Colonic mucosa (tissue), 4 donors: ENCODE data around the gene ZMIZ1. TPM values are rescaled to one million over a fixed set of nuclear protein-coding genes. Genes with fewer than 3 reads are reported as not detected.

Experiments
- DNase-seq: peaks from one replicate; pipeline ENCODE4 v3.0.0-alpha.2; 2020
- H3K27ac ChIP-seq: fragments of 200-600 bp; one replicate; pipeline ENCODE4 v1.8.0; 2021
- H3K27me3 ChIP-seq: fragments of 200-600 bp; one replicate; pipeline ENCODE4 v1.8.0; 2021
- H3K36me3 ChIP-seq: fragments of 200-600 bp; one replicate; pipeline ENCODE4 v1.8.0; 2021
- H3K4me1 ChIP-seq: fragments of 200-600 bp; one replicate; pipeline ENCODE4 v1.8.0; 2021; ENCODE audit warnings: mild to moderate bottlenecking
- H3K4me3 ChIP-seq: fragments of 200-600 bp; one replicate; pipeline ENCODE4 v1.8.0; 2021
- H3K9ac ChIP-seq, 2 donors: one replicate each; pipeline ENCODE4 v1.7.0; 2013; ENCODE audit warnings: control low read depth in 2 of 2, low read depth in 2 of 2, low read length in 2 of 2
- H3K9me3 ChIP-seq: fragments of 200-600 bp; one replicate; pipeline ENCODE4 v1.8.0; 2021
- CTCF ChIP-seq: fragments of 200-600 bp; IDR thresholded peaks from one replicate; pipeline ENCODE4 v1.8.0; 2022; ENCODE audit warnings: antibody characterized with exemption, mild to moderate bottlenecking
- intact Hi-C: fragments of 100-400 bp; cut with DNase I; formaldehyde crosslinking; loops from one replicate; pipeline ENCODE4 v1.14.1; 2022
- total RNA-seq, 2 donors: library from RNA; stranded (reverse); fragmentation: NEBNext Ultra II Directional in 1 of 2; extraction: Animal tissue kit (Norgen Biotek cat#: 25700) in 1 of 2; gene quantifications; one replicate each; pipeline ENCODE4 v1.2.1, GENCODE V29; 2021
- donor health status: healthy.
- donor health status: DM: no; HTN: no; CAD: no.
- donor health status: DM: no; HTN: no; CAD: no.

Gene ZMIZ1
- total RNA-seq, 2 donors from 2014 or later: 51.0 to 54.0 TPM

GRCh38 chr10:79182781-79183467 is 114.2 kb downstream of the ZMIZ1 start:
- intact Hi-C loops: no loop called here
- Histone ChIP-seq H3K36me3 (no peaks in the 10 kb centered on the region), H3K9ac (peak overlapping the region in 1 of 2 donors; percentile 46), H3K4me3 (no peak overlapping the region), H3K27me3 (no peaks in the 10 kb centered on the region), H3K4me1 (peaks cover 14% of the 10 kb centered on the region), H3K9me3 (no peaks in the 10 kb centered on the region), H3K27ac (no peak overlapping the region)
- TF ChIP-seq CTCF: no peak
- no peak for DNase-seq

- intact Hi-C loops: no loop called here
- DNase-seq: no peak
Observed at GRCh38 chr10:79183468-79183865, 114.7 kb downstream of the ZMIZ1 start.

GRCh38 chr10:79184145-79184625 is 115.4 kb downstream of the ZMIZ1 start:
- intact Hi-C loops: no loop called here
- H3K27ac ChIP-seq: peak overlapping the region; percentile 6
- no peak for TF ChIP-seq CTCF
- H3K27me3 ChIP-seq: no peaks in the 10 kb centered on the region
- no peaks in the 10 kb centered on the region for H3K9me3 ChIP-seq
- H3K4me3 ChIP-seq: no peak overlapping the region
- peaks cover 14% of the 10 kb centered on the region for H3K4me1 ChIP-seq
- no peaks in the 10 kb centered on the region for H3K36me3 ChIP-seq
- DNase-seq: peak; percentile 59
- H3K9ac ChIP-seq: peak overlapping the region in 1 of 2 donors; percentile 58

More at GRCh38 chr10:79183468-79183865, 114.7 kb downstream of the ZMIZ1 start:
- Histone ChIP-seq H3K36me3 (no peaks in the 10 kb centered on the region), H3K27me3 (no peaks in the 10 kb centered on the region), H3K4me1 (peaks cover 14% of the 10 kb centered on the region), H3K4me3 (no peak overlapping the region), H3K9me3 (no peaks in the 10 kb centered on the region), H3K27ac (peak overlapping the region; percentile 6), H3K9ac (no peak overlapping the region)
- no peak for TF ChIP-seq CTCF

GRCh38 chr10:79184657-79185056 is 115.9 kb downstream of the ZMIZ1 start:
- Histone ChIP-seq H3K4me3 (no peak overlapping the region), H3K9ac (peak overlapping the region in 1 of 2 donors; percentile 58), H3K4me1 (peaks cover 14% of the 10 kb centered on the region), H3K9me3 (no peaks in the 10 kb centered on the region), H3K27ac (peak overlapping the region; percentile 6), H3K36me3 (no peaks in the 10 kb centered on the region), H3K27me3 (no peaks in the 10 kb centered on the region)
- DNase-seq: no peak
- no peak for TF ChIP-seq CTCF
- intact Hi-C loops: no loop called here

GRCh38 chr10:79185067-79185774 is 116.5 kb downstream of the ZMIZ1 start:
- no peak for DNase-seq
- H3K9ac ChIP-seq: peak overlapping the region in 1 of 2 donors; percentile 58

More at GRCh38 chr10:79185067-79185774, 116.5 kb downstream of the ZMIZ1 start:
- H3K4me1 ChIP-seq: peaks cover 14% of the 10 kb centered on the region
- no peaks in the 10 kb centered on the region for H3K9me3 ChIP-seq
- no peaks in the 10 kb centered on the region for H3K27me3 ChIP-seq
- no peak overlapping the region for H3K4me3 ChIP-seq
- H3K27ac ChIP-seq: peak overlapping the region; percentile 38
- TF ChIP-seq CTCF: no peak
- intact Hi-C loops: no loop called here
- no peaks in the 10 kb centered on the region for H3K36me3 ChIP-seq
